NCI-H2081 treated with DMSO at 0.1 percent for 48 hours (cell line): ENCODE results near the gene FTCD.
"Not testable (repeated sequence)": the region's sequence is repeated elsewhere in the genome, so short reads cannot be mapped to it uniquely, and the experiment has no call there.

Experiments used
- DNase-seq: peaks from one replicate; lab custom pipeline; 2025; lab: John Stamatoyannopoulos, UW

Gene FTCD

DNA sequence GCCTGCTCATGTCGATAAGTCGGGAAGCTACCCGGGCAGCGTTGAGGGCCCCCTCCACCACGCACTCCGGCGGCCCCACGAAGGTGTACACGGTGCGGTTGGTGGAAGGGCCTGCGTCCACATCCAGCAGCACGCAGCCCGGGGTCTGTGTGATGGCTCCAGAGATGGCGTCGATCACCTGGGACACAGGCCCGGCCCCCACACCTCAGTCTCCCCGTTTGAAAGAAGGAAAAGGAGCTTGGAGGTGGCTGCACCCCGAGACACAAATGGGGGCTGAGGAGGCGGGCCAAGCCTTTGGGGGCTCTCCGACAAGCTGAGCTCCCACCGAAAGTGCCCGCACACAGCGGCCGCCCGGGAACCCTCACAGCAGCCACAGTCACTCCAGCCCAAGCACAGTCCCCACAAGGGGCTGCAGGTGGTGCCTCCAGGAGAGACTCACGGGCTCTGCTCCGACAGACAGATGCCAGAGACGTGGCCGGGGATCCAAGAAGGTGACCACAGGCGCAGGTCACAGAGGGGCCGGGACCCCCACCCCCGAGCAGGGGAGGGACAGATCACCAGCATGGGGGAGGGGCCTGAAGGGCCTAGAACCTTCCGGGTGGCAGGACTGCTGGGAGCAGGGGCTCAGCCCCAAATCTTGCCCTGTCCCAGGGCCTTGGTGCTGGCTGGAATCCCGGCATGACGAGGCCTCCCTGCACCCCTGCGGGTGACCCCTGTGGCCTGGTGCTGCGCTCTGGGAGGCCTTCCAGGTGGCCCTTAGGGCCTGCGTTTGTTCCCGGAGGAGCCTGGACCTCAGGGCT lies 1.0 kb downstream of the FTCD start:
- DNase-seq, result no peak

DNA sequence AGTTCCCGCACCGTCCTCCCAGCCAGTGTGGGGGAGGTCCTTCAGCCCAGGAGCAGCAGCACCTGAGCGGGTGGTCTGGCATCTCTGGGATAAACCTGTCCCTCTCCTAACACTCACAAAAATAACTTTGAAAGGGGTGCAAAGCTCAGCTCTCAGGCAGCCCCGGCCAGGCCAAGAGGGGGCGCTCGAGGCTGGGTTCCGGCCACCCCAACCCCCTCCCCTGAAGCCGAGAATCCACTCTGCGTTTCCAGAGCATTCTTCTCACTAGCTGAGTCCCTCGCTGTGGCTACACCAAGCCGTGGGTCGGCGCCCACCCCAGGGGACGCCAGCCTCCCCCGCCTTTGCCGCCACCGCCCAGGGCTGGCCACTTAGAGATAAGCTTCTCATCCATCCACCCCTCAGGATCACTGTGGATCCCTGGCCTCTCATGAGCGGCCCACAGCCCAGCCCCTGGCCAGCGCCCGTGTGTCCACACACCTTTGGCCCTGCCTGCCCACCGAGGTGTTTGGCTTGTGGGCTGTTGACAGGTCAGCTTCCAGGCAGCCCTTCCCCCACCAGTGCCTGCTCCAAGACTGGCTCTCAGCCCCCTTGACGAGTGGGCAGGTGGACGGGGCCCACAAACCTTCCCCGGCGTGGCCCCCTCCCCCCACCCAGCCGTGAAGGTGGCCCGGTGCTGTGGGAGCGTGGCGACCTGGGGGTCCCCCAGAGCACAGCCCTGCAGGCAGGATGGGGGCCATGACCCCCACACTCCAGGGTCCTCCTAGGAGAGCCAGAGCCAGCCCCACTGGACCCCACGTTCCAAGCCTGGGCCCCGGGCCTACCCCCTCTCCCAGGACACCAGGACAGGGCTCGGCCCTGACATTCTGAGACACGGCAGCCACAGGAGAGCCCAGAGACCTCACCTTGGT lies 1.9 kb downstream of the FTCD start:
- DNase-seq, result no peak

DNA sequence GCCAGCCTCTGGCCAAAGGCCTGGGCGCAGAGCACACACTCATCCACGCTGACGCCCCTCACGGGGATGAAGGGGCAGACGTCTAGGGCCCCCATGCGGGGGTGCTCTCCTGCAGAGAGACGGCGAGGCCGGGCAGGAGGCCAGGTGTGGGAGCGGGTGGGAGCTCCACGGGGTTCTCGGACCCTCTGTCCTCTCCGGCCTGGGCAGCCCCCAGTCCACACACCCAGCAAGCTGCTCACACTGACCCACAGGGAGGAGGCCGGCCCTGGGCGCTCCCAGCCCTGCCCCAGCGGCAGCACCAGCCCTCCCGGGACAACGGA lies 2.5 kb downstream of the FTCD start:
- no peak for DNase-seq

GRCh38 chr21:46151989-46152926 lies 3.1 kb downstream of the FTCD start:
- DNase-seq, result no peak

GRCh38 chr21:46151261-46151988 lies 4.0 kb downstream of the FTCD start:
- DNase-seq, result no peak

GRCh38 chr21:46150491-46151121 lies 4.8 kb downstream of the FTCD start:
- no peak for DNase-seq

GRCh38 chr21:46150073-46150472 lies 5.3 kb downstream of the FTCD start:
- DNase-seq, result no peak

DNA sequence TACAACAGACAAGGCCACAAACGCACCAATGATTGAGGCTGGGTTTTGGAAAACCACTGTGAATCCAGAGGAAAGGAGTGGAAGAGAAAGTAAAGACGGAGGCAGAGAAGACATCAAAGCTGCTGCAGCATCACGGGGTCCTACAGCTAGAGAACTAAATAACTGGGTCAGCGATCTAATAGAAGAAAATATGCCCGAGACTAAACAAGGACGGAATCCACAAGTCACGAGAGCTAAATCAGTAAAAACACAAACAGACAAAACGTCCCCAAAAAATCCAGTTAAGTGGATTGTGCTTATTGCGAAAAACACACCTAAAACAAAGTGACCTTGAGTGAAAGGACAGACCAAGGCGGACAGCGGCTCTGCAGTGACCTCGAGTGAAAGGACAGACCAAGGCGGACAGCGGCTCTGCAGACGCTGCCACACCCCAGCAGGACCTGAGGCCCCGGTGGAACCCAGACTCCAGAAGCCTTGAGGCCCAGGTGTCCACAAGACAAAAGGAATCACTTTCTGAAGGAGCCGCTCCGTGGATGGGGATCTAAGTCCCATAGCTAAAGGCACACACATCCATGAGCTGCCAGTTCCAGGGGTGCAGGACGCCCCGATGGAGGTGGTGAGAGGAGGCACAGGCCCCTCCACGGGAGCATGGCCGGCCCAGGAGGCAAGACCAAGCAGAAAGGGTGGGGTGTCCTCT lies 6.0 kb downstream of the FTCD start:
- DNase-seq, result no peak

DNA sequence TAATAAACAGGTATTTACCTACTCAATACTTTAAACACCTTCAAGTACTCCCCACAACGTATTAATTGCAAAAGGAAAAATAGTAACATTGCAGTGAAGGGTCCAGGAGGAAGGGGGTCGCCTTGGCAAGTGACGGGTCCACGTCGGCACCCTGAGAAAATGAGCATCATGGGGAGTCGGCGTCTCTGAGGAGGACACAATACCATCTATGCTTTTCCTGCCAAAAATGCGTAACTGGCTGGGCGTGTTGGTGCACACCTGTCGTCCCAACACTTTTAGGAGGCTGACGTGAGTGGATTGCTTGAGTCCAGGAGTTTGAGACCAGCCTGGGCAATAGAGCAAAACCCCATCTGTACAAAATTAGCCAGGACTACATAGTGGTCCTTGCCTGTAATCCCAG lies 7.3 kb downstream of the FTCD start:
- DNase-seq, result no peak

DNA sequence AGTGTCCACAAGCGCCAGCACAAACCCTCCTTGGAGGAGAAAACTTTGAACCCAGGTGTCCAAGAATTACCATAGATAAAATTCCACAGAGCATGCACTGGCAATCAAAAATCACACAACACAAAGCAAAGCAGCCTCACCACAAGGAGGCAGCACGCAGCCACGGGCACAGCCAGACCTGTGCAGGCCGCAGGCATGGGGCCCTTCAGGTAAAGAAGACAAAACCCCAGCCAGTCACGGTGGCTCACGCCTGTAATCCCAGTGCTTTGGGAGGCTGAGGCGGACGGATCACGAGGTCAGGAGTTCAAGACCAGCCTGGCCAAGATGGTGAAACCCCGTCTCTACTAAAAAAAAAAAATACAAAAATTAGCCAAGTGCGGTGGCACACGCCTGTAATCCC lies 8.0 kb downstream of the FTCD start:
- DNase-seq, result not testable (repeated sequence)

GRCh38 chr21:46146856-46147255 lies 8.5 kb downstream of the FTCD start:
- DNase-seq, result no peak

GRCh38 chr21:46145840-46146691 lies 9.3 kb downstream of the FTCD start:
- DNase-seq, result no peak

GRCh38 chr21:46145159-46145839 lies 10.1 kb downstream of the FTCD start:
- DNase-seq, result no peak

DNA sequence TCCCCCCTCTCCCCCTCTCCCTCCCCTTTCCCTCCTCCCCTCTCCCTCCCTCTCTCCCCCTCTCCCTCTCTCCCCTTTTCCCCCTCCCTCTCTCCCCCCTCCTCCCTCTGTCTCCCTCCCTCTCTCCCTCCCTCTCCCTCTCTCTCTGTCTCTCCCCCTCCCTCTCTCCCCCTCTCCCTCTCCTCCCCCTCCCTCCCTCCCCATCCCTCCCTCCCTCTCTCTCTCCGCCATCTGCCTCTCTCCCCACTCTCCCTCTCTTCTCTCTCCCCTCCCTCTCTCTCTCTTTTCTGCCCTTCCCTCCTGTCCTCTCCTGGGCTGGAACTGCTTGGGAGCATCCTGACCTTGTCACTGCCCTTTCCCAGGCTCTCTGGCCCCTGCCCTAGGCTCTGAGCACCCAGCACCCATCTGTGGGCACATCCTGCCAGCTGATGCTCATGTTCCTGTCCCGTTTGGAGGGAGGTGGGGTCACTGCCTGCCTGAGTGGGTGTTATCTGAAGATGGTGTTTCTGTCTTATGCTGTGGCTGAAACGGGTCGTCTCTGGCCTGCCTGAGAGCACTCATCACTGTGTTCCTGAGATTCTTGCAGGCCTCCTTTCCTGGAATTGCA lies 10.8 kb downstream of the FTCD start:
- DNase-seq, result no peak

DNA sequence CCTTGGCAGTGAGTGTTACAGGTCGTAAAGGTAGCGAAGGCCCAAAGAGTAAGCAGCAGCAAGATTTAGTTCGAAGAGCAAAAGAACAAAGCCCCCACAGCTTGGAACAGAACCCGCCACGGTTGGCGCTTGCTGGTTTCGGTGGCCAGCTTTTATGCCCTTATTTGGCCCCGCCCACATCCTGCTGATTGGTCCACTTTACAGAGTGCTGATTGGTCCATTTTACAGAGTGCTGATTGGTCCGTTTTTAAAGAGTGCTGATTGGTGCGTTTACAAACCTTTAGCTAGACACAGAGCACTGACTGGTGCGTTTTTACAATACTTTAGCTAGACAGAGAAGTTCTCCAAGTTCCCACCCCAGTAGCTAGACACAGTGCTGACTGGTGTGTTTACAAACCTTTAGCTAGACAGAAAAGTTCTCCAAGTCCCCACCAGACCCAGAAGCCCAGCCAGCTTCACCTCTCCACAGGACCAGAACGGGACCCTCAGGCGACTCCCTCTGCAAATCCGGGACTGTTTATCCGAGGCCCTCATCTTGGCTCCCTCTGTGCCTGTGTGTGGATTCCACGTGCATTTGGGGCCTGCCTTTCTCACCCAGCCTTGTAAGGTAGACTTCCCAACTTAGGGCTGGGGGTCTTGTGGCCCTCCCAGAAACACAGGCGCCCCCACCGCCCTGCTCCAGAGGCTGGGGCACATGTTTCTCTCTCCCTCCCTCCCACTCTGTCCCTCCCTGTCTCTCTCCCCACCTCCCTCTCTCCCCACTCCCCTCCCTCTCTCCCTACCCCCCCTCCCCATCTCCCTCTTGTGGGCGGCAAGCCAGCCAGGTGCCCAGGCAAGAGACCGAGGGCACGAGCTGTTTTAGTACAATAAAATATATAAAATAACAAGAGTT lies 12.6 kb downstream of the FTCD start:
- no peak for DNase-seq

- no peak for DNase-seq
Measured at GRCh38 chr21:46141767-46142581, 13.4 kb downstream of the FTCD start.
